SHP77 treated with DMSO at 0.1 percent for 48 hours (cell line): ENCODE measurements around the gene ACACA.

Experiments used
- DNase-seq: peaks from one replicate; lab custom pipeline; 2025; lab: John Stamatoyannopoulos, UW

ACACA gene

GRCh38 chr17:37230633-37231032 is 176.0 kb downstream of the ACACA start:
- no peak for DNase-seq

GRCh38 chr17:37225465-37225864 is 181.2 kb downstream of the ACACA start:
- no peak for DNase-seq

GRCh38 chr17:37221865-37222264 is 184.8 kb downstream of the ACACA start:
- no peak for DNase-seq

- DNase-seq, result no peak
Observed at GRCh38 chr17:37220607-37220953, 186.1 kb downstream of the ACACA start.

GRCh38 chr17:37219876-37220606 is 186.6 kb downstream of the ACACA start:
- DNase-seq, result no peak

GRCh38 chr17:37218849-37219248 is 187.8 kb downstream of the ACACA start:
- no peak for DNase-seq

- no peak for DNase-seq
Observed at GRCh38 chr17:37214416-37214815, 192.2 kb downstream of the ACACA start.

GRCh38 chr17:37213927-37214326 is 192.7 kb downstream of the ACACA start:
- no peak for DNase-seq

GRCh38 chr17:37212179-37212578 is 194.5 kb downstream of the ACACA start:
- DNase-seq, result no peak

- DNase-seq, result no peak
Observed at GRCh38 chr17:37211136-37211535, 195.5 kb downstream of the ACACA start.

GRCh38 chr17:37207103-37207502 is 199.5 kb downstream of the ACACA start:
- no peak for DNase-seq

- DNase-seq, result no peak
Observed at GRCh38 chr17:37206299-37206698, 200.3 kb downstream of the ACACA start.

GRCh38 chr17:37200497-37200896 is 206.1 kb downstream of the ACACA start:
- no peak for DNase-seq

GRCh38 chr17:37197336-37197735 is 209.3 kb downstream of the ACACA start:
- no peak for DNase-seq

- DNase-seq, result no peak
Observed at GRCh38 chr17:37194208-37194607, 212.4 kb downstream of the ACACA start.

GRCh38 chr17:37191219-37191618 is 215.4 kb downstream of the ACACA start:
- no peak for DNase-seq

GRCh38 chr17:37190493-37190892 is 216.1 kb downstream of the ACACA start:
- no peak for DNase-seq

GRCh38 chr17:37188157-37188556 is 218.5 kb downstream of the ACACA start:
- no peak for DNase-seq

GRCh38 chr17:37187262-37187661 is 219.4 kb downstream of the ACACA start:
- no peak for DNase-seq

- no peak for DNase-seq
Observed at GRCh38 chr17:37182786-37183465, 223.7 kb downstream of the ACACA start.

GRCh38 chr17:37180376-37180775 is 226.3 kb downstream of the ACACA start:
- DNase-seq, result no peak

- no peak for DNase-seq
Observed at GRCh38 chr17:37179893-37180292, 226.7 kb downstream of the ACACA start.

GRCh38 chr17:37177254-37177870 is 229.3 kb downstream of the ACACA start:
- peak; percentile 20 for DNase-seq
